ENCODE measurements around the gene NUTM2G. TPM values are rescaled to one million over a fixed set of nuclear protein-coding genes. Genes with fewer than 3 reads are reported as not detected.
"Not testable (repeated sequence)": the region's sequence is repeated elsewhere in the genome, so short reads cannot be mapped to it uniquely, and the experiment has no call there.

NUTM2G gene
- polyA plus RNA-seq, 2 donors, result 0.06 TPM; not detected in 1

DNA sequence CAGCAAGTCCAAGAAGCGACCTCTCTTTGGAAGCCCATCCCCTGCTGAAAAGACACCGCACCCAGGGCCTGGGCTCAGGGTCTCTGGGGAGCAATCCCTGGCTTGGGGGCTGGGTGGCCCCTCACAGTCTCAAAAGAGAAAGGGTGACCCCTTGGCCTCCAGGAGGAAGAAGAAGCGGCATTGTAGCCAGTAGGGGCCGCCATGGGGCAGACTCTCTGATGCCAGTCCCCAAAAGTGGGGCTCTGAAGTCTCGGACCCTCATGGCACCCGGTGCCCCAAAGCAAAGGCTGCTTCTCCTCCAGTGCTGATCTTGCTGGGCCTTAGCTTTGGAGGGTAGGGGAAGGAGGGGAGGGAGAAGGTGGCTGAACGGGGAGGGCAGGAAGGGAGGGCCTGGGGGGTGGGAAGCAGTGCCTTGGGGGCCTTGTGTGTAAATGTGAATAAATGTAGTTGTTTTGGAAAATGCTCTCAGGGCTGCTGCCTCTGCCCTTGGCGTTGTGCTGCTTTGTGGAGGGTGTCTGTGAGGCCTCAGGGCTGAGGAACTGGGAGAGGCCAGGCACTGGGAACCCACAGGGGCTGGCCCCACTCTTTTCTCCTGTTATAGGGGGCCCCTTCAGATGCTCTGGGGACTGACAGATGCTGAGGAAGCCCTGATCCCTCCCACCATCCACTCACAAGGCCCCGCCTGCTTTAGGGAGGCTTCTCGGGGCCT is 10.5 kb downstream of the NUTM2G start:
- H3K4me1 ChIP-seq (ENCODE audit: control insufficient read depth in 2 of 2, insufficient read depth in 2 of 2, low read length in 1 of 2); H3K27me3 ChIP-seq (ENCODE audit: control insufficient read depth in 1 of 2, insufficient read depth in 2 of 2, low read length in 2 of 2); H3K4me3 ChIP-seq (ENCODE audit: low read depth in 1 of 2, low read length in 2 of 2); H3K27ac ChIP-seq (ENCODE audit: low read depth in 2 of 2, low read length in 1 of 2); H3K36me3 ChIP-seq (ENCODE audit: control insufficient read depth in 2 of 2, insufficient read depth in 2 of 2, low read length in 1 of 2); H3K9me3 ChIP-seq (ENCODE audit: control insufficient read depth in 2 of 2, insufficient read depth in 1 of 2, low read depth in 1 of 2, low read length in 1 of 2): not testable (repeated sequence)
- WGBS, 2 donors, result no CpG with 5 or more reads among the region's 10 CpGs

DNA sequence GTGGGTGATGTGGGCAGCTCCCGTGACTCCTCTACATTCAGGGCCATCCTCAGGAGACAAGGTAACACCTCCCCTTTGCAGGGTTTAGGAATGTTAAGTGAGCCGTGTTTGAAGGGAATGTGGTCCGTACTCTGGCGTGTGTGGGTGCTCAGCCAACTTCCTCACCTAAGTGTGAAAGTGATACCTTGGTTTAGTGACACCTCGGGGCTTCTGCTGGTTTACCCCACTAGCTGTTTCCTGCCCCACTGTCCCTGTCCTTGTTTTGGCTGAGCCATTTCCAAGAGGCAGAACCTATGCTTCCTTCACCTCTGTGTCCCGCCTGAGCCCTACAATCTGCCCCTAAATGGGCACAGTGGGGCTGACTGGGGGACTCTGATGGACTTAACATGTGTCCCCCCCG is 12.3 kb downstream of the NUTM2G start:
- not testable (repeated sequence) for H3K27me3 ChIP-seq (ENCODE audit: control insufficient read depth in 1 of 2, insufficient read depth in 2 of 2, low read length in 2 of 2); H3K9me3 ChIP-seq (ENCODE audit: control insufficient read depth in 2 of 2, insufficient read depth in 1 of 2, low read depth in 1 of 2, low read length in 1 of 2); H3K4me3 ChIP-seq (ENCODE audit: low read depth in 1 of 2, low read length in 2 of 2); H3K36me3 ChIP-seq (ENCODE audit: control insufficient read depth in 2 of 2, insufficient read depth in 2 of 2, low read length in 1 of 2); H3K4me1 ChIP-seq (ENCODE audit: control insufficient read depth in 2 of 2, insufficient read depth in 2 of 2, low read length in 1 of 2); H3K27ac ChIP-seq (ENCODE audit: low read depth in 2 of 2, low read length in 1 of 2)
- 71 to 90% methylated on average over 4 of the region's 7 CpGs for WGBS, 2 donors

- H3K36me3 ChIP-seq (ENCODE audit: control insufficient read depth in 2 of 2, insufficient read depth in 2 of 2, low read length in 1 of 2); H3K4me3 ChIP-seq (ENCODE audit: low read depth in 1 of 2, low read length in 2 of 2); H3K27ac ChIP-seq (ENCODE audit: low read depth in 2 of 2, low read length in 1 of 2); H3K4me1 ChIP-seq (ENCODE audit: control insufficient read depth in 2 of 2, insufficient read depth in 2 of 2, low read length in 1 of 2); H3K27me3 ChIP-seq (ENCODE audit: control insufficient read depth in 1 of 2, insufficient read depth in 2 of 2, low read length in 2 of 2); H3K9me3 ChIP-seq (ENCODE audit: control insufficient read depth in 2 of 2, insufficient read depth in 1 of 2, low read depth in 1 of 2, low read length in 1 of 2): not testable (repeated sequence)
- 94 to 97% methylated on average over 2 to 3 of the region's 8 CpGs for WGBS, 2 donors
Observed at GRCh38 chr9:96941628-96942027, 13.0 kb downstream of the NUTM2G start.

- not testable (repeated sequence) for H3K27ac ChIP-seq (ENCODE audit: low read depth in 2 of 2, low read length in 1 of 2); H3K27me3 ChIP-seq (ENCODE audit: control insufficient read depth in 1 of 2, insufficient read depth in 2 of 2, low read length in 2 of 2); H3K4me1 ChIP-seq (ENCODE audit: control insufficient read depth in 2 of 2, insufficient read depth in 2 of 2, low read length in 1 of 2); H3K36me3 ChIP-seq (ENCODE audit: control insufficient read depth in 2 of 2, insufficient read depth in 2 of 2, low read length in 1 of 2); H3K9me3 ChIP-seq (ENCODE audit: control insufficient read depth in 2 of 2, insufficient read depth in 1 of 2, low read depth in 1 of 2, low read length in 1 of 2); H3K4me3 ChIP-seq (ENCODE audit: low read depth in 1 of 2, low read length in 2 of 2)
- no CpG with 5 or more reads among the region's 4 CpGs for WGBS, 2 donors
Observed at GRCh38 chr9:96942181-96942580, 13.5 kb downstream of the NUTM2G start.

- not testable (repeated sequence) for H3K9me3 ChIP-seq (ENCODE audit: control insufficient read depth in 2 of 2, insufficient read depth in 1 of 2, low read depth in 1 of 2, low read length in 1 of 2); H3K27ac ChIP-seq (ENCODE audit: low read depth in 2 of 2, low read length in 1 of 2); H3K4me1 ChIP-seq (ENCODE audit: control insufficient read depth in 2 of 2, insufficient read depth in 2 of 2, low read length in 1 of 2); H3K4me3 ChIP-seq (ENCODE audit: low read depth in 1 of 2, low read length in 2 of 2); H3K36me3 ChIP-seq (ENCODE audit: control insufficient read depth in 2 of 2, insufficient read depth in 2 of 2, low read length in 1 of 2); H3K27me3 ChIP-seq (ENCODE audit: control insufficient read depth in 1 of 2, insufficient read depth in 2 of 2, low read length in 2 of 2)
- no CpG with 5 or more reads among the region's 1 CpG for WGBS, 2 donors
Observed at GRCh38 chr9:96949346-96949745, 20.7 kb downstream of the NUTM2G start.

DNA sequence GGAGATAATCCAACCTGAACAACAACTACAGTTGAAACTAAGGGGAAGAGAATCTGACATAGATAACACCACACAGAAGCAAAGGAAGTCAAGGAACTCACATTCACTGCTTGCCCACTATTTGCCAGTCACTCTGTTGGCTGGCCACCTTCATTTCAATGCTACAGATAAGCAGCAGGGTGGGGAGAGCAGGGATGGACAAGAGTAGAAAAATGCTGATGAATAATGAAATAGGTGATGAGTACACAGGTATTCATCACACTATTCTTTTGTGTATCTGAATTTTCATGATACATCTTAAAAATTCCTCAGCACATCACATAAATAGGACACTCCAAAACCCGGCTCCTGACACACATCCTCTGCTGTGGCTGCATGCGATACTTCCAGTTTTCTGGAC is 21.9 kb downstream of the NUTM2G start:
- H3K4me3 ChIP-seq (ENCODE audit: low read depth in 1 of 2, low read length in 2 of 2); H3K4me1 ChIP-seq (ENCODE audit: control insufficient read depth in 2 of 2, insufficient read depth in 2 of 2, low read length in 1 of 2); H3K36me3 ChIP-seq (ENCODE audit: control insufficient read depth in 2 of 2, insufficient read depth in 2 of 2, low read length in 1 of 2); H3K9me3 ChIP-seq (ENCODE audit: control insufficient read depth in 2 of 2, insufficient read depth in 1 of 2, low read depth in 1 of 2, low read length in 1 of 2); H3K27me3 ChIP-seq (ENCODE audit: control insufficient read depth in 1 of 2, insufficient read depth in 2 of 2, low read length in 2 of 2); H3K27ac ChIP-seq (ENCODE audit: low read depth in 2 of 2, low read length in 1 of 2): not testable (repeated sequence)
- no CpG with 5 or more reads among the region's 2 CpGs for WGBS, 2 donors

- not testable (repeated sequence) for H3K4me1 ChIP-seq (ENCODE audit: control insufficient read depth in 2 of 2, insufficient read depth in 2 of 2, low read length in 1 of 2); H3K36me3 ChIP-seq (ENCODE audit: control insufficient read depth in 2 of 2, insufficient read depth in 2 of 2, low read length in 1 of 2); H3K27me3 ChIP-seq (ENCODE audit: control insufficient read depth in 1 of 2, insufficient read depth in 2 of 2, low read length in 2 of 2); H3K27ac ChIP-seq (ENCODE audit: low read depth in 2 of 2, low read length in 1 of 2); H3K9me3 ChIP-seq (ENCODE audit: control insufficient read depth in 2 of 2, insufficient read depth in 1 of 2, low read depth in 1 of 2, low read length in 1 of 2); H3K4me3 ChIP-seq (ENCODE audit: low read depth in 1 of 2, low read length in 2 of 2)
- 58 to 75% methylated on average over 5 of the region's 5 CpGs for WGBS, 2 donors
Observed at GRCh38 chr9:96967591-96967990, 38.9 kb downstream of the NUTM2G start.

GRCh38 chr9:96972552-96972951 is 43.9 kb downstream of the NUTM2G start:
- 82 to 84% methylated on average over 2 of the region's 2 CpGs for WGBS, 2 donors
- not testable (repeated sequence) for H3K27ac ChIP-seq (ENCODE audit: low read depth in 2 of 2, low read length in 1 of 2); H3K4me1 ChIP-seq (ENCODE audit: control insufficient read depth in 2 of 2, insufficient read depth in 2 of 2, low read length in 1 of 2); H3K27me3 ChIP-seq (ENCODE audit: control insufficient read depth in 1 of 2, insufficient read depth in 2 of 2, low read length in 2 of 2); H3K4me3 ChIP-seq (ENCODE audit: low read depth in 1 of 2, low read length in 2 of 2); H3K9me3 ChIP-seq (ENCODE audit: control insufficient read depth in 2 of 2, insufficient read depth in 1 of 2, low read depth in 1 of 2, low read length in 1 of 2); H3K36me3 ChIP-seq (ENCODE audit: control insufficient read depth in 2 of 2, insufficient read depth in 2 of 2, low read length in 1 of 2)

DNA sequence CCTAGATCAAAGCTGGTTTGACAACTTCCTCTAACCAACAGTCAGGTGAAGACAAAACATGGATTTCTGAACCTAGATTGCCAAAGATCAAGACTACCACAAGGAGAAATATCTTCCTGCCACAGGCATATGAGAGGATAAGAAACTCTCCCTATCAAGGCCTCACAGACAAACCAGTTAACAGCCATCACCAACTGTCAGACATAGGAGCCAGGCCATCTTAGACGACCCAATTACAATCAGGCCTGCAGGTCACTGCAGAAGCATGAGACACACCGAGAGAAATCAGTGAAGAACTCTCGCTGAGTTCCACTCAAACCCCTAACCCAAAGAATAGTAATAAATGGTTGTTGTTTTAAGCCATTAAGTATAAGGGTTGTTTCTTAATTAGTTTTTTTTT is 45.4 kb downstream of the NUTM2G start:
- not testable (repeated sequence) for H3K4me1 ChIP-seq (ENCODE audit: control insufficient read depth in 2 of 2, insufficient read depth in 2 of 2, low read length in 1 of 2); H3K9me3 ChIP-seq (ENCODE audit: control insufficient read depth in 2 of 2, insufficient read depth in 1 of 2, low read depth in 1 of 2, low read length in 1 of 2); H3K4me3 ChIP-seq (ENCODE audit: low read depth in 1 of 2, low read length in 2 of 2); H3K27me3 ChIP-seq (ENCODE audit: control insufficient read depth in 1 of 2, insufficient read depth in 2 of 2, low read length in 2 of 2); H3K36me3 ChIP-seq (ENCODE audit: control insufficient read depth in 2 of 2, insufficient read depth in 2 of 2, low read length in 1 of 2)
- H3K27ac ChIP-seq (ENCODE audit: low read depth in 2 of 2, low read length in 1 of 2), result peak overlapping the region in 1 of 2 donors; percentile 54
- WGBS, 2 donors, result 81 to 83% methylated on average over 3 of the region's 3 CpGs

DNA sequence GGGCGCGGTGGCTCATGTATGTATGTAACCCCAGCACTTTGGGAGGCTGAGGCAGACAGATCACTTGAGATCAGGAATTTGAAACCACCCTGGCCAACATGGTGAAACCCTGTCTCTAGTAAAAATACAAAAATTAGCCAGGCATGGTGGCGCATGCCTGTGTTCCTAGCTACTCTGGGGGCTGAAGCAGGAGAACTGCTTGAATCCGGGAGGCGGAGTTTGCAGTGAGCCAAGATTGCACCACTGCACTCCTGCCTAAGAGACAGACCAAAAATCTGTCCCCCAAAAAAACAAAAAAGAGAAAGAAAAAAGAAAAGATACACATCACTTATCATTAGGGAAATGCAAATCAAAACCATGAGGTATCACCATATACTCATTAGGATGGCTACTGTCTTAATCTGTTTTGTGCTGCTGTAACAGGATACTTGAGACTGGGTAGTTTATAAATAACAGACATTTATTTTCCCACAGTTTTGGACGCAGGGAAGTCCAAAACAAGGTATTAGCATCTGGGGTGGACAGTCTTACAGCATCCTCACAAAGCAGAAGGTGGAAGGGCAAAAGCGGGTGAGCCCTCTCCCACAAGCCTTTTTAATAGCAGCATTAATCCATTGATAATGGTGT is 55.0 kb downstream of the NUTM2G start:
- not testable (repeated sequence) for H3K9me3 ChIP-seq (ENCODE audit: control insufficient read depth in 2 of 2, insufficient read depth in 1 of 2, low read depth in 1 of 2, low read length in 1 of 2); H3K27me3 ChIP-seq (ENCODE audit: control insufficient read depth in 1 of 2, insufficient read depth in 2 of 2, low read length in 2 of 2); H3K4me1 ChIP-seq (ENCODE audit: control insufficient read depth in 2 of 2, insufficient read depth in 2 of 2, low read length in 1 of 2); H3K36me3 ChIP-seq (ENCODE audit: control insufficient read depth in 2 of 2, insufficient read depth in 2 of 2, low read length in 1 of 2); H3K27ac ChIP-seq (ENCODE audit: low read depth in 2 of 2, low read length in 1 of 2); H3K4me3 ChIP-seq (ENCODE audit: low read depth in 1 of 2, low read length in 2 of 2)
- WGBS, 2 donors, result 94 to 95% methylated on average over 7 of the region's 7 CpGs

All from esophagus (tissue), 2 donors.